ENCODE measurements around the gene KPNB1.

The KPNB1 gene

DNA sequence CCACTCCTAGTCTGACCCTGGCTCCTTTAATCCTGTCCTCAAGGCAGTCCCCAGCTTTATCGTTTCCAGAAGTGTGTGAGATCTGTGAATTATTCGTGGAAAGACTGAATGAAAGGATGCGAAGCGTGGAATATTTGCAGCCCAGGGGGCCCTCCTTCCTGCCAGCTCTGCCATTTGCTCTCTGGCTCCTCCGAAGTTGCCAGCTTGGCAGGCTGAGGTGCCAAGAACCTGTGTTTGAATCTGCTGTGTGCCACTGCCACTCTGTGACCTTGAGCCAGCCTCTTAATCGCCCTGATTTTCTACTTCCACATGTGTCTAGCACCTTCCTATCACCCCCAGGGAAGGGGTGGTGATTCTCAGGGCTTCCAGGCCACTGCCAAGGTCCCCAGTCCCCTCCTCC lies 55.0 kb downstream of the KPNB1 start:
- TF ChIP-seq, protein P1, sequence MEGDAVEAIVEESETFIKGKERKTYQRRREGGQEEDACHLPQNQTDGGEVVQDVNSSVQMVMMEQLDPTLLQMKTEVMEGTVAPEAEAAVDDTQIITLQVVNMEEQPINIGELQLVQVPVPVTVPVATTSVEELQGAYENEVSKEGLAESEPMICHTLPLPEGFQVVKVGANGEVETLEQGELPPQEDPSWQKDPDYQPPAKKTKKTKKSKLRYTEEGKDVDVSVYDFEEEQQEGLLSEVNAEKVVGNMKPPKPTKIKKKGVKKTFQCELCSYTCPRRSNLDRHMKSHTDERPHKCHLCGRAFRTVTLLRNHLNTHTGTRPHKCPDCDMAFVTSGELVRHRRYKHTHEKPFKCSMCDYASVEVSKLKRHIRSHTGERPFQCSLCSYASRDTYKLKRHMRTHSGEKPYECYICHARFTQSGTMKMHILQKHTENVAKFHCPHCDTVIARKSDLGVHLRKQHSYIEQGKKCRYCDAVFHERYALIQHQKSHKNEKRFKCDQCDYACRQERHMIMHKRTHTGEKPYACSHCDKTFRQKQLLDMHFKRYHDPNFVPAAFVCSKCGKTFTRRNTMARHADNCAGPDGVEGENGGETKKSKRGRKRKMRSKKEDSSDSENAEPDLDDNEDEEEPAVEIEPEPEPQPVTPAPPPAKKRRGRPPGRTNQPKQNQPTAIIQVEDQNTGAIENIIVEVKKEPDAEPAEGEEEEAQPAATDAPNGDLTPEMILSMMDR (conservative IDR thresholded peaks at IDR 0.05; ENCODE audit: control insufficient read depth, insufficient read depth, low read depth, low read length): no peak
- no peak for DNase-seq (ENCODE audit: low read depth)
- H3K4me3 ChIP-seq (ENCODE audit: control insufficient read depth, low read depth, low read length): no peak overlapping the region

DNA sequence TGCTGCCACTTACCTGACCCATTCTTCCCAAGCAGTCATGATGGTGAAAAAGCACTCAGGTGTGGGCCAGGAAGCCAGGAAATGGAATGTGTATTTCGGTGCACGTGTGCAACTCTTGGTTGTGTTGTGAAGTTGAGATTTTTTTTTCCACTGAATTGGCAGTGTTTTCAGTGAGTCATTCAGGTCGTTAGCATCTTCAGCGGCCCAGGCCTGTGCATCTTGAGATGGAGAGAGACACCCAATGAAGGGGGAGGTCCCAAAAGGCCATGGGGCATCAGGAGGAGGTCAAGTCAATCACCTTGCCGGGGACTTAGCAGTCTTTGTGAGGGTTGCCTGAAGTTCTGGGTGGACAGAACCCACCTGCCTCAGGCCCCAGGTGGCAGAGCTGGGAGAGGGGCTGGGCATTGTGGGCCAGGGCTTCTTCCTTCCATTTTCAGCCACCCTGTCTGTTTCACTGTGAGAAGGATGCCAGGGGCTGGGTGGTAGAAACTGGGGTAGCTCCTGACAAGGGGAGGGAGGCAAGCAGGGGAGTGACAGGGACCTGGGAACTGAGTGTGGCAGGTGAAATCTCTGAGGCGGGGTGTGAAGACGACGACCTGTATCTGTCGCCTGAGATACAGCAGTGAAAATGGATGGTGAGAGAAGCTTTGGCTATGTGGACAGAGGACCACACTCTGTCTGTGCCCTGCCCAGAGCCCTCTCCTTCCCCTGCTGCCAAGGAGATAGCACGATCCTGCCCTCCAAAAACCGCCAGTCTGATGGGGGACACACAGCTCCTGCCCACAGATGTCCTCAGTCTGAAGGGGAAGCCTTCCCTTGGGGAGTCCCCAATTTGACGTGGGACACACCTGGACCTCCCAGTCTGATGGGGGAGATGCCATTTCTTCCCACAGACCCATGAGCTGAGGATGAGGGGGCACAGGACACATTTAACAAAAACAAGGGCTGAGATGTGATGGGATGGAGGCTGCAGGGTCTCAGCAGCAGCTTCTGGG lies 56.1 kb downstream of the KPNB1 start:
- H3K4me3 ChIP-seq (ENCODE audit: control insufficient read depth, low read depth, low read length): no peak overlapping the region
- no peak for DNase-seq (ENCODE audit: low read depth)
- TF ChIP-seq, protein P1 (conservative IDR thresholded peaks at IDR 0.05; ENCODE audit: control insufficient read depth, insufficient read depth, low read depth, low read length): no peak

- H3K4me3 ChIP-seq (ENCODE audit: control insufficient read depth, low read depth, low read length): no peak overlapping the region
- TF ChIP-seq, protein P1 (conservative IDR thresholded peaks at IDR 0.05; ENCODE audit: control insufficient read depth, insufficient read depth, low read depth, low read length): no peak
- no peak for DNase-seq (ENCODE audit: low read depth)
Observed at GRCh38 chr17:47707056-47707804, 57.5 kb downstream of the KPNB1 start.

GRCh38 chr17:47707884-47708283 lies 58.2 kb downstream of the KPNB1 start:
- TF ChIP-seq, protein P1 (conservative IDR thresholded peaks at IDR 0.05; ENCODE audit: control insufficient read depth, insufficient read depth, low read depth, low read length): no peak
- no peak overlapping the region for H3K4me3 ChIP-seq (ENCODE audit: control insufficient read depth, low read depth, low read length)
- DNase-seq (ENCODE audit: low read depth): no peak

DNA sequence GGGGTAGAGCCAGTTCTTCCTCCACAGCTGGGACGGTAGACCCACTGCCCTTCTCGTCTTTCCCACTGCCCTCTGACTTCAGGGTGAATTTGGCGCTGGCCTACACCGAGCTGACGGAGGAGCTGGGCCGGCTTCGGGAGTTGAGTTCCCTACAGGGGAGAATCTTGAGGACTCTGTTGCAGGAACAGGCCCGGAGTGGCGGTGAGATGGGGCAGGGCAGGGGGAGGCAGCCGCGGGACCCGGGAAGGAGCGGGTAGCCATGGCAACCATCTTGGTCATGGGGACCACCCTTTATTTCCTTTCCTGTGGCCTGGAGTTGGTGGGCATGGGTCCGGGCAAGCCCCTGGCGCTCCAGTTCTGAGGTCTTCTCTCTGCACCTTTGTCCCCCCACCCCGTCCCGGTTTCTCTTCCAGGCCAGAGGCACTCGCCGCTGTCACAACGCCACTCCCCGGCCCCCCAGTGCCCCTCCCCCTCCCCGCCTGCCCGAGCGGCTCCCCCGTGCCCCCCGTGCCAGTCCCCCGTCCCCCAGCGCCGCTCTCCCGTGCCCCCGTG lies 58.7 kb downstream of the KPNB1 start:
- no peak for DNase-seq (ENCODE audit: low read depth)
- peak overlapping the region; percentile 7 for H3K4me3 ChIP-seq (ENCODE audit: control insufficient read depth, low read depth, low read length)
- TF ChIP-seq, protein P1 (conservative IDR thresholded peaks at IDR 0.05; ENCODE audit: control insufficient read depth, insufficient read depth, low read depth, low read length): no peak

- no peak overlapping the region for H3K4me3 ChIP-seq (ENCODE audit: control insufficient read depth, low read depth, low read length)
- DNase-seq (ENCODE audit: low read depth): peak; percentile 43
- TF ChIP-seq, protein P1 (conservative IDR thresholded peaks at IDR 0.05; ENCODE audit: control insufficient read depth, insufficient read depth, low read depth, low read length): no peak
Observed at GRCh38 chr17:47708864-47709541, 59.3 kb downstream of the KPNB1 start.
